NCI-H1694 (cell line): ENCODE measurements around the gene CCDC171.
A peak's percentile ranks its signal among the peaks of the same experiment; 100 is the strongest.
"Not testable (repeated sequence)": the region's sequence is repeated elsewhere in the genome, so short reads cannot be mapped to it uniquely, and the experiment has no call there.

ENCODE experiments used
- DNase-seq: peaks from one replicate; lab custom pipeline; 2025; lab: John Stamatoyannopoulos, UW

CCDC171 gene

DNA sequence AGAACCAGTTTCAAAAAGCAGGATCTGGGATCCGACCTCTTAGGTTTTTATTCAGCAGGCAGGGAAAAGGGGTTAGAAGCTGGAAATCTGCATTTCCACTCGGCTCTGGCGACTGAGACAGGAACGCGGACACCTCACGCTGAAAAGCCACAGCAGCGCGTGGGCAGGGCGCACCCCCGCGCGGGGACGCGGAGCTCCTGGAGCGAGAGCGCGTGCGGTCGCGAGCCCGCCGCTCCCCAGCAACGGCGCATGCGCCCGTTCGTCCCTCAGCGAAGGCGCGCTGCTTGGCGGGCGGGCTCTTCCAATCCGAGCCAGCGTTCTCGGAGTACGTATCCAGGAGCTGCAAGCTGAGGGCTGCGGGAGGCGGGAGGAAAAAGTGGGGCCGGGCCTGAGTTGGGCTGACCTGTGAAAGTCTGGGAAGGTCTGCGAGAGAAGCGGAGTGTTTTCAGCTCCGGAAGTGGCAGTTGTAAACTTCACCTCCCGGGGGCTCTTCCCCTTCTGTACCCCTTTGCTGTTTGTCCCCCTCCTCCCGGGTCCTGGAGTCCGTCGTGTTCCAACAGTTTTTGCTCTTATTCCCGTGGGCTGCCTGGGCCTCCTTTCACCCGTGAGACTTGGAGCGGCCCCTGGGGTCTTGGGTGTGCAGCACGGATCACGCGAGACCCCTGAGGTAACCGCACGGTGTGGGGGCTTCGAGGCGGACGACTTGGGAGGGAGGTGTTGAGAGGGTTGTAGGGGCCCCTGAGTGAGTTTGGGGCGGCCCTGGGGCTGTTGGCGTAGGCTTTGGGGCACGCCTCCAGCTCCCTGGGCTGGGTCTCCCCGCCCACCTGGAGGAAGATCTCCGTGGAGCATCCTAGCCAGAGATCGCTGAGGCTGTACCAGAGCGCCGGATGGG is at the start of gene CCDC171:
Gene CCDC171 (plus strand): TSS at position 408 of the 892 bp plus-strand sequence. CDS start 11,046 bp downstream, outside the sequence.
- peak; percentile 72 for DNase-seq

DNA sequence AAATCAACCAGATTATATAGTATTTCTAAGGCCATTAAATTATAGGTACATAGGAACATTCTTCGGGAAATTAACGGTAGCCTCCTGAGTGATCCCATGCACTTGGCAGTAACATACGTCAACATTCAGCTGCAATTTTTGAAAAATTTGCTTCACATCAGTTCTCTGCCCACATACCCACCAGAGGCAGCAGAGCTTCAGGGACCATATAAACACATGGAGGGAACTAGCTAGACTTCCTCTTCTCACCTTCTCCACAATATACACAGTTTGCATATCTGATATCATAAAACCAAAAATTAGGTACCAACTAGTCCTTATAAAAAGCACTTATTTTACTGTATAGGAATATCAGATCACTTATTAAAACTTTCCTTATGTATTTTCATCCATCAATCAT is 46.9 kb upstream of the CCDC171 start:
- DNase-seq, result no peak

DNA sequence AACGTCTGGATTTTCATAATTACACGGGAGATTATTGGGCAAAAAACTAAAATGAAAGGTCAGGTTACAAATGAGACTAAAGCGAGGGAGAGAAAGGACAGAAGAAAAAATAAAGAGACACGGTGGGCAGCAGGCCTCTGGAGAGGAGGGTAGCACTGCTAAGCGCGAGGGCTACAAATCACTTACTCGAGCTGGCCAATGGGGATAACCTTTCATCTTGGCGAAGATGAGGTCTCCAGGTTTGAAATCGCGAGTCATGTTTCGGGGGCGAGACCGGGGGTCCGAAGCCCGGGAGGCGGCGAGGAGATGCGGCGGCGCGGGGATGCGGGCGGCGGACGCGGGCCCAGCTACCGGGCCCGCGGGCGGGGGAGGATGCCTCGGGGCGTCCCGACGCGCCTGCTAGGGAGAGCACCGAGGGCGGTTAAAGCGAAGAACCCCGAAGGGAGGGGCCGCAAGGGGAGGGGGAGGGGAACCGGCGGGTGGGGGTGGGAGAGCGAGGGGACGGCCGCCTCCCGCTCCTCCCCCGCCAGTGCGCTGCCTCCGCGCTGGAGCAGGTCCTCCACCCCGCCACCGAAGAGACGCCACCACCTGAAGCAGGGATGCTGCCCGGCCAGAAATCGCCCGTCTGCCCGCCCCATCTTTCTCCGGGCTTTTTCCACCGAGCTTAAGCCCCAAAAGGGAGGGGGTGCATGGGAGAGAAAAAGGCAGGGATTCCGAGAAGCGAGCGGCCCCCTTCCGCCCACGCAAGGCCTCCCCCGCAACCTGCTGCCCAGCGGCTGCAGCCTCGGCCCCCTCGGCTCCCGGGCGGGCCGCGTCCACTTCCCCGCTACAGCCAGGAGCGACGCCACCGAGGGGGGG is 42.7 kb upstream of the CCDC171 start:
- DNase-seq, result no peak

DNA sequence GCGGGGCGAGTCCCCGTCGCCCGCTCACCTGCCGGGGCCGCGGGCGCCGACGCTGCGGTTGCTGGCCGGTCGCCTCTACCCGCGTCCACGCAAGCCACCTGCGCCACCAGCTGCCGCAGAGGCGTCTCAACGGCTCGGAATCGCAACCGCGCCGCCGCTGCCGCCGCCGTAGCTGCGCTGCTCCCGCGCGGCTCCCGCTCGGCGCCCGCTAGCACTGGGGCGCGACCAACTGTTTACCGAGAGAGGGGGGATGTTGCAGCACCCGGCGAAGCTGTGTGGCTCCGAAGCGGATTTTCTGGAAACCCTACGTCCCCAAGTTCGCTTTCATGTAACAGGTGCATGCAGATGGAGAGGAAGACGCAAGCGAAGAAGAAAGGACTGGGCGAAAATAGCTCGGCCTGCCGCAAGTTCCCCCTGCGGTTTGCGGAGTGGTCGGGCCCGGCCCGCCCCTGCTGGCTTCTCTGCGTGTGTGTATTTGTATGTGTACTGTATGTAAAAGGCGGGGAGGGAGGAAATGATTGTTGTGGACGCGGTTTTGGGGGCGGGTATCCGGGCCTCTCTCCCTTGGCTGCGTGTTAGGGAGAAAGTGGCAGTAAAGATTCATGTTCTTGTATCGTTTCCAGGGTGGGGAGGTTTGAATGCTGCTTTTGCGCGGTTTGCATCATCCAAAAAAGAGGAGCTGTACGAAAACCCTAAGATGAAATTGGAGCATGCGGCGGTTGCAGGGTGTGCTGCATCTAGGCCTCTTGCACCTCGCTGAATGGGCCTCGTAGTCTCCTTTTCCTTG is 41.9 kb upstream of the CCDC171 start, which contains the start of gene PSIP1:
Gene PSIP1 (minus strand): TSS at position 182 of the 787 bp plus-strand sequence. CDS start 782 bp downstream, outside the sequence.
- peak; percentile 56 for DNase-seq

DNA sequence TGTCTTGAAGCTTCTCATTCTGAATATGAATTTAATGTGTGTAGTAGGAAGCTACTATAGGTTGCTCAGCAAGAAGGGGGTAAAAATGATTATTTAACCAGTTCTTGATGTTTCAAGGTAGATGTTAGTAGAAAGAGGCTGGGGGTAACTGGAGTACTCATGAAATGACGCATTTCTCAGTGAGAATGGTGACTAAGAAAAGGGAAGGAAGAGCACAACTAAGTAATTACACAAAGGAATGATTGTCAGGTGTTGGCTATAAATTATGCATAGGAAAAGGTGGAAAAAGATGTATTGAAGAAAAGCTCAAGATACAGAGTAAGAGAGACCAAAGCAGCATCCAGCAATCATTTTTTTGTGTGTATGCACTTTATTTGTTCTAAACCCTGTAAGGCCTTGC is 40.6 kb upstream of the CCDC171 start:
- DNase-seq, result no peak

DNA sequence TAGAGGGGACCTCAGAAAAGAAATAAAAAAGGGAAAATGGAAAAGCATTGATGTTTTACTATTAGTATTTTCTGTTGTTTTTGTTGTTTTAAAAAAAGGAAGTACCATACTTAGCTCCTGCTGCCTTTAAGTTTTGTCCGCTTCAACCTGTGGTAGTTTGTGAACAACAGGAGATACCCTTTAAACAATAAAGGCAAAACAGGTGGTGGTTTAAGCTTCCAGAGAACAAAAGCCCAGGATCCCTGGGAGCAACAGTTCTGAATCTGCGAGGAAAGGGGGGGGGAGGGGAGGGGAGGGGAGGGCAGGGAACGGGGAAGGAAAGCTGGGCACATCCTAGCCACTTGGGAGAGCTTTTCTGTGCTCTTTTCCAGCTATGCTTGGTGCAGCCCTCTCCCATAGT is 40.0 kb upstream of the CCDC171 start:
- no peak for DNase-seq

DNA sequence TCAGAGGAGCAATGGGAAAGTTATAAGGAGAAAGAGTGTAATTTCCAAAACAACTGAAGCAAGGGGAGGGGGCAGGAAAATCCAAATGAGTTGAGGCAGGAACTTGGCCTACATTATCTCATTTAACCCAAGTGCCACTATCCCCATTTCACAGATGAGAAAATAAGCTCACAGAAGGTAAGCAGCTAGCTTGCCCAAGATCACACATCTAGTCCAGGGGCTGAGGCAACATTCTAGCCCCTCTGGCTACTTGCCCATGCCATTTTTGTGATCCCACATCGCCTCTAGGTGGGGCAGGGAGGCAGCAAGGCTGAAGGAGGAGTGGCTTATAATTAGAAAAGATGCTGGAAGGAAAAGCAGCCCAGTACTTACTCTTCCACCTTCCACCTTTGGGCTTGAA is 39.5 kb upstream of the CCDC171 start:
- DNase-seq, result no peak

DNA sequence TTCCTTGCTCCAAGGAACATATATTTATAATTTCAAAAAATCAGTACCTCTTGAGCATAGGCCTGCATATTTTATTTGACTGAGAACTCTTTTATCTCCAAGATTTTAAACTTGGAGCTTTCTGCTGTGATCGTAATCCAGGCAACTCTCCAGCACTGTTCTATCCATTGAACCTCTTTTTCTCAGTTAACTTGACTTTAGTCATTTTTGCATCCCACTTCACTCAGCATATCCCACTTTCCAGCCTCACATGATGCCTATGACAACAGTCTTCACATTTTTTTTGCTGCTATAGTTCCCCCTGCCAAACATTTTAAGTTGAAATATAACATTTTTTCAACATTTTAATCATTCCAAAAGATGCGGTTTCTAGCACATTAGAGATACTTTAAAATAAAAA is 33.0 kb upstream of the CCDC171 start:
- no peak for DNase-seq

DNA sequence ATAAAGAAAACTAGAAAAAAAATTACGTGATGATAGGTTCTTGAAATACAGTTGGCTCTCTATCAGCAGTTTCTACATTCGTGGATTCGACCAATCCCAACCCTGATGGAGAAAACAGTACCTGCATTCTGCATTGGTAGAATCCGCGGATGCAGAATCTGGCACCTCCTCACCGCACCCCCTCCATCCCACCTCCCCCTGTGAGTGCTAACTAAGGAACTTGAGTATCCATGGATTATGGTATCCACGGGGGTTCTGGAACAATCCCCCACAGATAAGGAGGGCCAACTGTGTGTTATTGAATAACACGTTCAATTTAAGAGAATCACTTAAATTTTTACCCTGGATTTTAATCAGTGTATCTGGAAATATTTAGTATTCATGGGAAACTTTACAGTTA is 31.6 kb upstream of the CCDC171 start:
- DNase-seq, result no peak

DNA sequence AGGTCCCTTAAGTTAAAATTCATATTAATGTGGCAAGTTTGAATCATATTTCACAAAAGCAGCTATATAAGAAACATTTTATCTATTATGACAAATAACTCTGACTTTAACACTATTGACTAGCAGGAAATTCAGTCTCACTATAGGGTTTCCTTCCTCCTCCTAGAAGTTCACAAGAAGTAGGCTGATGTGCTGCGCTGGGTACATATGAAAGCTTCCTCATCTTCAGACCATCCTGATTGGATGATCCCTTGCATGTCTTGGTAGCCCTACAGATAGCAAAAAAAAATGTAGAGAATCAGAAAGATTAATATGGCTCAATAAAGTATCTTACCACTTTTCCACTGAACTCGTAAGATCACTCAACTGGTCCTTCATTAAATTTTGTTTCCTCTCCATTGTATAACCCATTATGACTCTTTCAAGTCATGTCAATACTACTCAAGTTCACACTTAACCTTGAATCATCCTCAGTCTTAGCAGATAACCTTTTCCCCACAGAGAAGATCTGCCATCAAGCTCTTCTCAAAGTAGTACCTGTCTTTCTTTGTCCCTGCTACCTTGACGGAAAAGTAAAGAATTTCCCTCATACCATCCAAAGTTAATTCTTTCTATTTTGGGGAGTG is 30.6 kb upstream of the CCDC171 start:
- no peak for DNase-seq

DNA sequence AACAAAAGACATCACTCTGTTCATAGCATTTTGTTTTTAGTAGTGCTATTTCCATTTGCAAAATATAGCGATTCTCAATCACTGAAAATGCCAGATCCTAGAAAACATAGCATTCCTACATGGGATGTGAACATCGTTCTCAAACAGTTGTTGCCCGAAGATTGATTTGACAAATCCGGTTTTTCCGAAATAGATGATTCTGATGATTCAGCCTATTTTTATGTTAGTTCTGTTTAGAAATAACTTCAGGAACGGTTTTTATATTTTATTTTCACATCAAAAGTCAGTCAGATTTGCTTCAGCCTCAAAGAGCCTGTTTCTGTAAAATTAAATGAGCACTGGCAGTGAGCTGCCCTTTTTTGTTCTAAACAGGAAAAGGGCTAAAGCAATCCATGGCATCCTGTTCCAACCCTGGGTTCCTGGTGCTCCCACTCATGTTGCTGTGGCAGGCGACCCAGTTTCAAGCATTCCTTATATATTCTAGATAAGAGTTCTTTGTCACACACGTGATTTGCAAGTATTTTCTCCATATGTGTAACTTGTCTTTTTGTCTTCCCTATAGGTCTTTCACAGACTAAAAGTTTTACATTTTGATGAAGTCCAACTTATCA is 27.9 kb upstream of the CCDC171 start:
- DNase-seq, result no peak

DNA sequence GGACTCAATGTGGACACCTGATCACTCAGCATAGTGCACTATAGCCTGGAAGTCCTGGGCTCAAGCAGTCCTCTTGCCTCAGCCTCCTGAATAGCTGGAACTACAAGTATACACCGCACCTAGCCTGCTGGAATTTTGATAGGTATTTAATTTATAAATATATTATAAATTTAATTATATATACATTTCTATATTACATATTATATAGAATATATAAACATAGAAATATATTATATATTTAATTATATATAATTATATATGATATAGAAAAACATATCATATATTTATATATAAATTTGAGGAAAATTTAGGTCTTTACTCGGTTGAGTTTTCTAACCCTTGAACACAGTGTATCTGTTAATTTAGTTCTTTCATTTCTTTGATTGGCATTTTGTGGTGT is 26.9 kb upstream of the CCDC171 start:
- DNase-seq, result no peak

DNA sequence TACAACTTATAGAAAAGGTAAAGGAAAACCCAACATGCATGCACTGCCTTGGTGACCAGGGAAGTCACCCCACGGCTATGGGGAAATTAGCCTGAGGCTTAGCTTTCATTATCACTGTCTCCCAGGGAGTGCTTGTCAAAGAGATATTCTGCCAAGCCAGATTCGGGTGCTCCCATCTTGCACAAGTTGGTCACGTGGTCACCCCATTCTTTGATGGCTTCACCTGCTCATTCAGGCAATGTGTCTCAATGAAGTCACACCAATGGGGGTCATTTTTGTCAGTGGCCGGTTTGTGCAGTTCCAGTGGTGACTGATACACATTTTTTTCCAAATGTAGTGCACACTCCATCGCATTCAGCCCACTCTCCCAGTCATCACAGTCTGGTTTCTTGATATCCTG is 25.8 kb upstream of the CCDC171 start:
- DNase-seq, result not testable (repeated sequence)

DNA sequence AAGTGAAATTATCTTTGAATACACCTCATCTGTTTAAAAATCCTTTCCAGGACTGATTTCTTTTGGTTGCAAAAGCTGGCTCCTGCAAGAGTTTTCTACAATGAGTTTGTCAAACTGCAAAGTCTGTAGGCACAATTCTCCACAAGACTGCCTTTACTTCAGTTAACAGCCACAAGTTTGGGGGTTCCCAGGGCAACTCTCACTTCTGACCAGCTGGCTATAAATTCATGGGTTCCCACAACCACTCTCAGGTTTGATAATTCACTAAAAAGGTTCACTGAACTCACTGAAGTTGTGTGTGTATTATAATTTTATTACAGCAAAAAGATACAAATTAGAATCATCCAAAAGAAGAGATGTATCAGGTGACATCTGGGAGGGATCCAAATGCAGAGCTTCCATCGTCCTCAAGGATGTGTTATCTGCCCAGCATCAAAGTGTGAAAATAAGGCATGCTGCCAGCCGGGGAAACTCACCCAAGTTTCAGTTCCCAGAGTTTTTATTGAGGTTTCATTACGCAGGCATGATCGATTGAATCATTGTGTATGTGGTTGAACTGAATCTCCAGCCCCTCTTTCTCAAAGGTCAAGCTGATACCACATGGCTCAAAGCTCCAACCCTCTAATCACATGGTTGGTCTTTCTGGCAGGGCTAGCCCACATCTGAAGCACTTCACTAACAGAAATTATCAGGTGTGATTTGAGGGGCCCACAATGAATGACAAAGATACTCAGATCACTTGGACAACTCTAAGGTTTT is 23.1 kb upstream of the CCDC171 start:
- no peak for DNase-seq

DNA sequence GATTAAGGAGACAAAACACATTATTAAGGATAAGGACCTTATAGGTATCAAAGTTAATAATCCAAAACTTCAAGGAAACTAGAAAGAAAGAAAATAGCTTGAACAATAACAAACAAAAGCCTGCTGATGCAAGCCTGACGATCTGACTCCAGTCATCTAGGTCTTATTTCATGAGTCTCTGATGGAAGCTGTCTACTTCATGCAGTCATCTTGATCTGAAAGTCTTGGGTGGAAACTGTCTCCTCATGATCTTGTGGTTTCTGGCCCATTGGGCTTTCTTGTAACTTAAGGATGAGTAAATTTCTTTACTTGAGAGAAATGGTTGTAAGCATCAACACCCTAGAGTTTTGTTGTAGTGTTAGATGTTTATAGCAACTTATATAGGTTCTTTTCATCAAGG is 21.5 kb upstream of the CCDC171 start:
- DNase-seq, result no peak

DNA sequence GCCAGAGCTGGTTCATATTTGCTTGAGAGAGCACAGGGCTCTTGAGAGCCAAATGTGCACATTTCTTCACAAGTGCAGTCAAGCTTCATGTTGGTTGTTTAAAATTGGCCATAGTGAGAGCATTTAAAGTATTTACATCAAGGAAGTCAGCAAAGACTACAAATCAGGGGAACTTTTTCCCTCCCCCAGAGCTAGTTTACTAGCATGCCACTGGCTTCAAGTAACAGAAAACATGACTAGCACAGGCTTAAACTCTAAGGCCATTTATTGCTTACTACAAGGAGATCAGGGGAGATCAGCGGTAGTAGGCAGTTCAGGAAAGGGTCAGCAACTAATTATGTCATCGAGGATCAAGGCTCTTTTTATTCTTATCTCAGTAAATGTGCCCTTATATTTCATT is 11.0 kb upstream of the CCDC171 start:
- no peak for DNase-seq

DNA sequence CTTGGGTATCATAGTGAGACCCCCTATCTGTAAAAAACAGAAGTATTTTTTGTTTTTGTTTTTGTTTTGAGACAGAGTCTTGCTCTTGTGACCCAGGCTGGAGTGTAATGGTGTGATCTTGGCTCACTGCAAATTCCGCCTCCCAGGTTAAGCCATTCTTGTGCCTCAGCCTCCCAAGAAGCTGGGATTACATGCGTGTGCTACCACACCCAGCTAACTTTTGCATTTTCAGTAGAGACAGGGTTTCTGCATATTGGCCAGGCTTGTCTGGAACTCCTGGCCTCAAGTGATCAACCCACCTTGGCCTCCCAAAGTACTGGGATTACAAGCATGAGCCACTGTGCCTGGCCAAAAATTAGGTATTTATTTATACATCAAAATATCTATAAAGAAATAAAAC is 10.2 kb upstream of the CCDC171 start:
- no peak for DNase-seq

DNA sequence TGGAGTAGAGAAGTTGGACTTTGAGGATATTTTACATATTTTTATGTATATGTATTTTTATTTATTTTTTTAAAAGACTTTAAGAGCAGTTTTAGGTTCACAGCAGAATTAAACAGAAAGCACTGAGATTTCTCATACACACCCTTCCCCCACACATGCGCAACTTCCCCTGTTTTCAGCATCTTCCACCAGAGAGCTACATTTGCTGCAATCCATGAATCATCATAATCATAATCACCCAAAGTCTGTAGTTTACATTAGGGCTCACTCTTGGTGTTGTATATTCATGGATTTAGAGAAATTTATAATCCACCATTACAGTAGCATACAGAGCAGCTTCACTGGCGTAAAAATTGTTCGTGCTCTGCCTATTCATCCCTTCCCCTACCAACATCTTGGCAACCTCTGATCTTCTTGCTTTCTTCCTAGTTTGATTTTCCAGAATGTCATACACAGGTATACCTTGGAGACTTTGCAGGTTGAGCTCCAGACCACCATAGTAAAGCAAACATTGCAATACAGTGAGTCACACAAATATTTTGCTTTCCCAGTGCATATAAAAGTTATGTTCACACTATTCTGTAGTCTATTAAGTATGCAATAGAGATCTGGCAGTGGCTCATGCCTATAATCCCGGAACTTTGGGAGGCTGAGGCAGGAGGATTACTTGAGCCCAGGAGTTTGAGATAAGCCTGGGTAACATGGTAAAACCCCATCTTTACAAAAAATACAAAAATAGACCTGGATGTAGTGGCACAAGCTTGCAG is 9.6 kb upstream of the CCDC171 start:
- DNase-seq, result no peak

DNA sequence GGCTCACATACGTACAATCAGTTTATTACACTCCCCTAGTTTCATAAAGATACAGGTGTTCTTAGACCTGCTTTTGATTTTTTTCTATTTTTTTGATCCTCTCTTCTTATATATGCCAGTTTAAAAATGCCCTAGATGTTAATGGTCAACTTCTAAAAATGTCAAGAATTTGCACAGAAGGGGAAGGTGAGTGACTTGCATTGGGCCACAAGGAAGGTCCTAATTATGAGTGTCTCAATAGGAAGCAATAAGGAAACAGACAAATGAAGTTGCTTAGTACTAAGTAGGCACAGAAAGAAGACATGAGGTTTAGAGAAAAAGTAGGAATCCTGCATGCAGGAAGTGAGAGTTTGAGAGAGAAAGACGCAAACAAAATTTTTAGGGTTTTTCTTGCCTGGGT is 3.2 kb upstream of the CCDC171 start:
- DNase-seq, result no peak

DNA sequence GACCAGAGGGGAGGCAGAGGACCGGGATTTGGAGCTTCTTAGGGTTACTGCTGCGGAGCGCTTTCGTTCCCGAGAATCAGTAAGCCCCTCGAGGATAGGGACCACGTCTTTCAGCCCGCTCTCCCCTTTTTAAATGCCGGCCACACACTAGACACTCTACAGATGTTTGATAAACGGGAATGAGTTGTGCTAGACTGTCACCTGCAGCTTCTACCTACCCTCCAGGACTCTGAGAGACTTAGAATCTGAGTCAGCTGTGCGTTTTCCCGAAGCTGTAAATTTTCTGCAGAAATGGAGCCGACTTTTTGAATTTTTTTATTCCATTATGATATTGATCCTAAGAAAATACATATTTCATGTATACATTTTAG is 670 bp downstream of the CCDC171 start:
- DNase-seq, result no peak
